ENCODE measurements around the gene CBLB.
A peak's percentile ranks its signal among the peaks of the same experiment; 100 is the strongest.
"Not testable (repeated sequence)": the region's sequence is repeated elsewhere in the genome, so short reads cannot be mapped to it uniquely, and the experiment has no call there.

CBLB gene

GRCh38 chr3:105783631-105784030 is 85.2 kb downstream of the CBLB start:
- no peak for DNase-seq

DNA sequence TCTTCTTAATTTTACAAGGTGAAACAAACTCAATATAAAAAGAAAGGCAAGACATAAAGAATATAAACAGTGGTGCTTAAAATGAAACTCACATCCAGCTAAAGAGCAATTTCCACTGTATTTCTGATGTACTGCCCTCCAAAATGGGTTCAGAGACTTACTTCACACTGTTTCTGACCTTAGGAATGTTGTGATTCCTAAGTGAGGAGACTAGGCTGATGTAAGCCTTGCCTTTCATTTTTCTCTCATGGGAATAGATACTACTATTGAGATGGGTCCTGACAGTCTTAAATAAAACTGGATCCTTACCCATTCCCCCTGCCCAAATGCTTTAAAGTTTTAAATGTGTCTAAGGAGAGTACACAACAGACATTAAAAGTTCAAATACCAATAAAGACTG is 86.9 kb downstream of the CBLB start:
- DNase-seq: peak; percentile 40

- peak; percentile 74 for DNase-seq
These were observed 88.7 kb downstream of the CBLB start for GRCh38 chr3:105780107-105780506.

DNA sequence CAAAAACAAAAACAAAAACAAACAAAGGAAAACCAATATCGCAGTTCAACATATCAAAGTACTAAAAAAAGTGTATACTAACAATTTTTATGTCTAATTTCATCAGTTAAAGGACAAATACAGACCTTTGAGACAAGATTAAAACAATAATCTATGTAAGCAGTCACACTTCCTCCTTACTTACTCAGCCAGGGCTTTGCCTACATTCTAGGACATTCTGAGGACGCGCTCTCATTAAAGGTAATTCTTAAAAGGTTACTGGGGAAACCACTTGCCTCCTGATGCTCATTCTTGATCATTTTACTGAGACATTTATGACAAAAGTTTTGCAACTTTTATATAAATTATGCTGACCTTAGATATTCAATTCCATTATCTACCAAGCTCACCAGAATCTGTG is 93.4 kb downstream of the CBLB start:
- DNase-seq: no peak

- DNase-seq: no peak
These were observed 94.2 kb downstream of the CBLB start for GRCh38 chr3:105774444-105775180.

GRCh38 chr3:105773291-105773690 is 95.5 kb downstream of the CBLB start:
- DNase-seq: no peak

DNA sequence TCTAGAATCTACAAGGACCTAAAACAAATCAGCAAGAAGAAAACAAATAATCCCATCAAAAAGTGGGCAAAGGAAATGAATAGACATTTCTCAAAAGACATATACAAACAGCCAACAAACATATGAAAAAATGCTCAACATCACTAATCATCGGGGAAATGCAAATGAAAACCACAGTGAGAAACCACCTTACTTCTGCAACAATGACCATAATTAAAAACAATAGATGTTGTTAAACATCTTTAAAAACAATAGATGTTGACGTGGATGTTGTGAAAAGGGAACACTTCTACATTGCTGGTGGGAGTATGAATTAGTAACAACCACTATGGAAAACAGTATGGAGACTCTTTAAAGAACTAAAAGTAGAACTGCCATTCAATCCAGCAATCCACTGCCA is 96.2 kb downstream of the CBLB start:
- no peak for DNase-seq

DNA sequence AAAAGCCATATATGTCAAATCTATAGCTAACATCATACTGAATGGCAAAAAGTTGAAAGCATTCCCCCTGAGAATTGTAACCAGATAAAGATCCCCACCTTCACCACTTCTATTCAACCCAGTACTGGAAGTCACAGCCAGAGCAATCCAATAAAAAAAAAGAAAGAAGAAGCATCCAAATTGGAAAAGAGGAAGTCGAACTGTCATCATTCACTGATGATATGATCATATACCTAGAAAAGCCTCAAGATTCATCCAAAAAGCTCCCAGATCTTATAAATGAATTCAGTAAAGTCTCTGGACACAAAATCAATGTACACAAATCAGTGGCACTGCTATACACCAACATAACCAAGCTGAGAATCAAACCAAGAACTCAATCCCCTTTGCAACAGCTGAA is 97.4 kb downstream of the CBLB start:
- no peak for DNase-seq

DNA sequence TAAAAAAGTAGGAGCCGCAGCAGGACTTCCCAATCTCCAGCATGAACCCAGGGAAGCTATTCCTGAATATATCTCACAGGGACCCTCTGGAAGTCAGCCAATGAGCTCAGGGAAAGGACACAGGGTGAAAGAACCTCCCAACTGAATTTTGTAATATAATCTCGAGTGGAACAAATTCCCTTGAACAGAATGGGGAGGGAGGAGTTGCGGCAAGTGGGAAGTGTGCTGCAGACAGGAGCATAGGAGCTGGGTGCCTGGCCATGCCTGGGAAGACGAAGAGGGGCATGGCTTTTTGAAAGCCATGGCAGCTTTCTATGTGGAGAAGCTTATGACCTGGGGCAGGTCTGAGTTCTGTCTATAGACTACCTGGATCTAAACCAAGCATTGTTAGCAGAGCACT is 98.4 kb downstream of the CBLB start:
- no peak for DNase-seq

- no peak for DNase-seq
These were observed 101.0 kb downstream of the CBLB start for GRCh38 chr3:105767776-105768175.

GRCh38 chr3:105767216-105767615 is 101.6 kb downstream of the CBLB start:
- no peak for DNase-seq

DNA sequence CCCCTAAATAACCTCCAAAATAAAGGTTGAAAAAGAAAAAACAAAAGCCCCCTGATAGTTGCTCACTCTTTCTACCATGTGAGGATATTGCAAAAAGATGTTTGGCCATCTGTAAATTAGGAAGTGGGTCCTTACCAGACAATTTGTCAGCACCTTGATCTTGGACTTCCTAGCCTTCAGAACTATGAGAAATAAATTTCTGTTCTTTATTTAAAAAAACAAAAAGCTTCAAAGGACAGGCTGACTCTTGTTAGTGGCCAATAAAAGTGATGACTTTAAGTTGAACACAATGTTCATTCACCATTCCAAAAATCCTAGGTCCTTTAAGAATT is 103.5 kb downstream of the CBLB start:
- DNase-seq: no peak

GRCh38 chr3:105764378-105765307 is 104.2 kb downstream of the CBLB start:
- no peak for DNase-seq

DNA sequence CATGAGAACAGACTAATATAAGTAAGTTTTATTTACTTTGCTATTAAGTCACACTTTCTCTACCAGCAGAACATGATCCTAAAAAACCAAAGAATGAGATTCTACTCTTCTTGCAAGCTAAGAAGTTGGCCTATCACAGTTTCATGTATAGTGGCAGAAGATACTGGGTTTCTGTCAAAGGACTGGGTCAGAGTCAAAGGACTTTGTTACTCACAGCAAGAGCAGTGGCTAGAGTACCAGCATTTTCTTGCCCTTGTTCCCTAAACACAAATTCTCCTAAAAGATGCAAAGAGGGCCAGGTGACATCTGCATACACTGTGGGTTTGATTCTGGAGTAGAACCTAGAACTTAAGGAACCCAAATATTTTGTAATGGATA is 105.2 kb downstream of the CBLB start:
- DNase-seq: no peak

DNA sequence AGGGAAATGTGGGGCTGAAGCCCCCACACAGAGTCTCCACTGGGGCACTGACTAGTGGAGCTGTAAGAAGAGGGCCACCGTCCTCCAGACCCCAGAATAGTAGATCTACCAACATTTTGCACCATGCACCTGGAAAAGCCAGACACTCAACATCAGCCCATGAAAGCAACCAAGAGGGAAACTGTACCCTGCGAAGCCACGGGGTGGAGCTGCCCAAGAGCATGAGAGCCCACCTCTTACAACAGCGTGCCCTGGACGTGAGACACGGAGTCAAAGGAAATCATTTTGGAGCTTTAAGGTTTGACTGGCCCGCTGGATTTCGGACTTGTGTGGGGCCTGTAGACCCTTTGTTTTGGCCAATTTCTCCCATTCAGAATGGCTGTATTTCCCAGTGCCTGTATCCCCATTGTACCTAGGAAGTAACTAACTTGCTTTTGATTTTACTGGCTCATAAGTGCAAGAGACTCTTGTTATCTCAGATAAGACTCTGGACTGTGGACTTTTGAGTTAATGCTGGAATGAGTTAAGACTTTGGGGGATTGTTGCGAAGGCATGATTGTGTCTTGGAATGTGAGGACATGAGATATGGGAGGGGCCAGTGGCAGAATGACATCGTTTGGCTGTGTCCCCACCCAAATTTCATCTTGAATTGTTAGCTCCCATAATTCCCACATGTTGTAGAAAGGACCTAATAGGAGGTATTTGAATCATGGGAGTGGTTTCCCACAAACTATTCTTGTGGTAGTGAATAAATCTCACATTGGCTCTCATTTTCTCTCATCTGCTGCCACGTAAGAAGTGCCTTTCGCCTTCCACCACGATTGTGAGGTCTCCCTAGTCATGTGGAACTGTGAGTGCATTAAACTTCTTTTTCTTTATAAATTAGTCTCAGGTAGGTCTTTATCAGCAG is 105.8 kb downstream of the CBLB start:
- no peak for DNase-seq

DNA sequence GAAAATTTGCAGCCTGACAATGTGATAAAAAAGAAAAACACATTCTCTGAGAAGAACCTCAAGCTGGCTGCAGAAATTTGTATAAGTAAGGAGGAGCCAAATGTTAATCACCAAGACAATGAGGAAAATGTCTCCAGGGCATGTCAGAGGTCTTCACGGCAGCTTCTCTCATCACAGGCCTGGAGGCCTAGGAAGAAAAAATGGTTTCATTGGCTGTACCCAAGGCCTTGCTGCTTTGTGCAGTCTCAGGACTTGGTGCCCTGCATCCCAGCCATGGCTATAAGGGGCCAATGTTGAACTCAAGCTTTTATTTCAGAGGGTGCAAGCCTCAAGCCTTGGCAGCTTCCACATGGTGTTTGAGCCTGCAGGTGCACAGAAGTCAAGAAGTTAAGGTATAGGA is 106.6 kb downstream of the CBLB start:
- DNase-seq: not testable (repeated sequence)

DNA sequence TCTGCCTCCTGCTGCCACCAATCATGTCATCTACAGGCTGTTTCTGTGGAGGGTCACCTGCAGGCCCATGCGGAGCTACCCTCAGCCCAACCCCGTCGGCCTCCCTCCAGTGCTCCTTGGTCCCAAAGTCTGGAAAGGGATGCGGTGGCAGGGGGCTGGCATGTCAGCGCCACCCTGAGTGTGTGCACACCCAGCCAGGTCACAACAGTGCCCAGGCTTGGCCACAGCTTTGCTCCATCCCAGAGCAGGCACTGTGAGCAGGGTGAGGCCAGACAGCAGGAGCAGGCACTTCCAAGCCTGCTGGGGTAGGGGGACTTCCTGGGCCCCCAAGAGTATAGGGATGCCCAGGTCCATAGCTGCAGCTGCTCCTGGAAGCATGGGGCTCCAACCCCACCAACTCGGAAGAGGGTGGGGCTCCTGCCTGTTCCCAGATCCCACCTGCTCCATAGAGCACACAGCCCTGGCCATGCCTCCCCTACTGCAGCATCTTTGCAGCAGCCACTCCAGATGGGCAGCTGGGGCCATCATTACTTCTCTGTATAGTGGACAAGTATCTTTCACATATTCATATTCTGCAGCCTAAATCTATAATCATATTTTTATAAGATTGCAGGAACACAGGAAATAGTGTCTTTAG is 109.3 kb downstream of the CBLB start:
- DNase-seq: no peak

DNA sequence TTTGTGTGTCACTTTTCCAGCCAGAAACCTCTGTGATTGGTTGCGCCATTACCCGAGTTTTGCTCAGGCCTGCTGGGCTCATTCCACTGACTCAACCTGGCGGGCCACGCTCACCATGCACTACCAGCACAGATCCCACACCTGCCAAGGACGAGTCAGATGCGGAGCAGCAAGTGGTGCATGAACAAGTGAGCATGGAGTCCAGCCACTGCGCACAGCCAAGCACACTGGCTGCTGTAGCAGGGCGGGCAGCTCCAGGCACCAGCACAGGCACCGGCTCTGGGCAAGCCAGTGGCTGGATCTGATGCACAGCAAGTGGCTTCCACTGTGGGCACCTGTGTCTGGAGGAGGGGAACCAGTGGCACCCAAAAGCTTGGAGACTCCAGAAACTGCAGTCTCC is 110.4 kb downstream of the CBLB start:
- no peak for DNase-seq

DNA sequence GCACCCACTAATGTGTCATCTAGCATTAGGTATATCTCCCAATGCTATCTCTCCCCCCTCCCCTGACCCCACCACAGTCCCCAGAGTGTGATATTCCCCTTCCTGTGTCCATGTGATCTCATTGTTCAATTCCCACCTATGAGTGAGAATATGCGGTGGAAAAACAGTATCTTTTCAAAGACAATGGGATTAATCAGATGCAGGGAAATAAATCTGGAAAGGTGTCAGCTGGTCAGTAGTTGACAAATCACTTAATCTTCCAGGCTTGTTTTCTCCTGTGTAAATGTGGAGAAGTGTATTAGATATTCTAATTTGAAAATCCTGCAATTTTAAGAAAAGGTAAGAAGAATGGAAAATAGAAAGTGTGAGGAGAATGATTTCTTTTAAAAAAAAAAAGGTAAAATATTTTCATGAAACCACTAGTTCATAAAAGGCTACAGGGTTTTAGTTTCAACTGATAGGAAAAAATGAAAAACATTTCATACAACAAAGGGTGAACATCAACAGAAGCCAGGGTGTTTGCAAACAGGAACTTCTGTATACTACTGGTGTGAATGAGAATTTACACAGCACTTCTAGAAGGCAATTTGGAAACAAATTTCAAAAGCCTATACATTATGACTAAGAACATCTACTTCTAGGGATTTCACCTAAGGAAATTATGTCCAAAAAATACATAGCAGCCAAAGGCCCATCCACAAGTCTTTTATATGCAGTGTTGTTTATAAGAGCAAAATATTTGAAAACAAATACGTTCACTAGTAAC is 113.5 kb downstream of the CBLB start:
- DNase-seq: no peak

GRCh38 chr3:105752791-105753415 is 115.9 kb downstream of the CBLB start:
- no peak for DNase-seq

- DNase-seq: no peak
These were observed 121.1 kb downstream of the CBLB start for GRCh38 chr3:105747696-105748095.

Measured in fibroblast of upper back skin (primary cell).